Epithelial cell of esophagus (primary cell): ENCODE results near the gene TENM3.

Source experiments
- DNase-seq: peaks from one replicate; pipeline ENCODE4 v3.0.0; 2010; ENCODE audit warnings: low read depth
- H3K4me3 ChIP-seq: 2 replicates; pipeline ENCODE4 v1.5.1; 2011; ENCODE audit warnings: mild to moderate bottlenecking, low read length, control low read depth
- CTCF ChIP-seq: IDR thresholded peaks from 2 replicates; pipeline ENCODE4 v1.5.1; 2011; ENCODE audit warnings: low read depth, mild to moderate bottlenecking, low read length, control low read depth, inconsistent platforms; ENCODE audit not compliant: insufficient read depth; ENCODE audit errors: missing control alignments

Gene TENM3

DNA sequence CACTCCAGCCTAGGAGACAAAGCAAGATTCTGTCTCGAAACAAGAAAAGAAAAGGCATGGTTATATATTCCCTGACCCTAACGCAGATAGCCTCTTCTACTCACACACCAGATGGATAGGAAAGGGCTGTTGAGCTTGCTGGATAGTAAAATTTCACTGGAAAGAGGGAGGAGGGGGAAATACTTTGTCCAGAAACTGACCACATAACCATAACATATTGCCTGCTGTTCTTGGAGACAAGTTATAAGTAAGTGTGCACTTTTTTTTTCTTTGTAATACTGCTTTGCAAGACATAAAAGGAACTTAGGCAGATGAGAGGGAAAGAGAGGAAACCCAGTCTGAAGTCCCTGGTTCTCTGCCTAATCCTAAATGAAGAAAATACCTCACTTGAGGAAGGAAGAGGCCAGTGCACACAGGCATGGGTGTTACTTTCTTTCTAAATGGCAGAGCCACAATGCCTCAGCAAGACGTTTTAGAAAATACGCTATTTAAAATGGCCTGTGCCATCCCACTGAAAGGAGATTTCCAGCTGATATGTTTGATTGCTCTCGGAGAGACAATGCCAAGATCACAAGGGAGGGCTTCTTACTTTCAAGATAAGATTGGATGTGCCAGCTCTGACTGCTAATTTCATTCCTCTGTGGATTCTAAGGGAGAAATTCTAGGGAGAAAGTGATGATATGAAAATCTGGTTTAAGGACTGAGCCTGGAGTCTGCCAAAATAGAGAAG lies 533.3 kb downstream of the TENM3 start:
- no peak for DNase-seq
- H3K4me3 ChIP-seq, result no peak overlapping the region
- TF ChIP-seq CTCF, result no peak

DNA sequence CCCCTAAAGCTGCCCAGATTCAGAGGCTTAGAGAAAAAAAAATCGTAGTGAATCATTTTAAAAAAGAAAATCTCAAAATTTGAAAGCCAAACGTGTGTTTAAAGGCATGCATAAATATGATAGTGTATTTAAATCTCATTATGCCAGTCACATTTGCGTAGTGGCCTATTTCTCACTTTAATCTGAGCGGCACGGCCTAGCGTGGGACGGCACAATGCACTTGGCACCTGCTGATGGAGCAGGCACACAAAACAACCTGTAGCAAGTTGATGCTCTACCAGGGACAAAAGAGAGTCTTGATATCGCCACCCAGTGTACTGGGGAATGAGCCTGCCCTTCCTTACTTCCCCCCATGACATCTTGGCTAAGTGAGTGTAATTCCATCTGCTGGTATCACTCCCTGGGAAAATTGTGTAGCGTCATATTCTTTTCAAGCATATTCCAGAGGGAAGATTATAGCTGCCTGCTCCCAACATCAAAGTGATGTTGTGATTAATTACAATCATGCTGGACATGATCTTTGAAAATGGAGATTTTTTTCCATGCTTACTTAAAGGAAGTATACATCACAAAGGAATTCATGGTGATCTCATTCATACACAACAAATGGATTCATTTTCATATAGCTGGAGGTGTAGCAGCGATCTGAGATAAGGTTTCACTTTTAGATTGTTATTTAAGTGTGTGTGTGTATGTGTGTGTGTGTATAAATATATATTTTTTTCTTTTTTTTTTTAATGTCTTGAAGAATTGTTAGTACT lies 535.2 kb downstream of the TENM3 start:
- no peak for TF ChIP-seq CTCF
- H3K4me3 ChIP-seq, result no peak overlapping the region
- DNase-seq, result peak; percentile 43

GRCh38 chr4:182786991-182787390 lies 543.8 kb downstream of the TENM3 start:
- H3K4me3 ChIP-seq, result no peak overlapping the region
- TF ChIP-seq CTCF, result no peak
- no peak for DNase-seq

DNA sequence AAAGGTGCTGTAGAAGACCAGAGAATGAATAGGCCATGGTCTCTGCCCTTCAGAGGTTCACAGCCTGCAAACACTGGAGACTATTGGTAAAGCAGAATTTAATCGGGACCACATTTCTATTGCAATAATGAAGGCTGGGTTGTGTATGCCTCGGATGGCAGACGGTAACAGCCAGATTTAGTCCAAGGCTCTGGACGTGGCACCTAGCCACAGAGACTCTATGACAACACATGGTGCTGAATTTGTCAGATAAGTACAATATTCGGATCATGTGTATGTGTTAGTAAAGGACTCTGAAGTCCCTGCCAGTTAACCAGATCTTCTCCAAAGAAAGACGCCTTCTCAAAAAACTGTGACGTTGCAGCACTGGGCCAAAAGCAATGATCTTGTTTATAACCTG lies 545.0 kb downstream of the TENM3 start:
- DNase-seq, result no peak
- no peak overlapping the region for H3K4me3 ChIP-seq
- no peak for TF ChIP-seq CTCF

DNA sequence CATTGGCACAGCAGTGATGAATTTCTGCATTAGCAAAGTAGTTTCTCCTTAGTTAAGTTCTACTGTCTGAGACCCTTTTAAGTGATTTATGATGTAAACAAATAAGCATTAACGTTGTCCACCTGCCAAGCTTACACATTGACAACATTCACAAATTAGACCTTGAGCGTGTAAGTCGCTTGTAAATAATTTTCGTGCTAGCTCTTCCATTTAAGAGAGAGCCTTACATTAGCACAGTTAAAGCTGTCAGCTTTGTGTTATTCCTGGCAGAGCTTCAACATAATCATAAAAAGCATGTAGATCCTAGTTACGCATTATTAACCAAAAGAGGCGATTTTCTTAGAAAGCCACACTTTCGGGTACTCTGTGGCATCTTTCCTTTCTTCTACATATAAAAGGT lies 546.3 kb downstream of the TENM3 start:
- TF ChIP-seq CTCF, result no peak
- no peak for DNase-seq
- no peak overlapping the region for H3K4me3 ChIP-seq

- DNase-seq, result no peak
- H3K4me3 ChIP-seq, result no peak overlapping the region
- no peak for TF ChIP-seq CTCF
These were observed 552.4 kb downstream of the TENM3 start for GRCh38 chr4:182795446-182796238.
